Left ventricle myocardium inferior (tissue), 1 donor: ENCODE measurements around the gene HDAC9. TPM values are rescaled to one million over a fixed set of nuclear protein-coding genes. Genes with fewer than 3 reads are reported as not detected.

Experiments used
- DNase-seq: peaks from one replicate; pipeline ENCODE4 v3.0.0-alpha.2; 2020
- H3K27ac ChIP-seq: fragments of 200-600 bp; replicated peaks from 2 replicates; pipeline ENCODE4 v1.8.0; 2021
- H3K27me3 ChIP-seq: fragments of 200-600 bp; 2 replicates; pipeline ENCODE4 v1.8.0; 2021; ENCODE audit warnings: low read depth
- H3K36me3 ChIP-seq: fragments of 200-600 bp; 2 replicates; pipeline ENCODE4 v1.8.0; 2021
- H3K4me1 ChIP-seq: fragments of 200-600 bp; 2 replicates; pipeline ENCODE4 v1.8.0; 2021
- H3K4me3 ChIP-seq: fragments of 200-600 bp; 2 replicates; pipeline ENCODE4 v1.8.0; 2021; ENCODE audit warnings: mild to moderate bottlenecking, moderate library complexity
- H3K9me3 ChIP-seq: fragments of 200-600 bp; replicated peaks from 2 replicates; pipeline ENCODE4 v1.8.0; 2021
- intact Hi-C: fragments of 100-400 bp; cut with micrococcal nuclease; formaldehyde crosslinking; loops from one replicate; pipeline ENCODE4 v1.11.0; 2022
- total RNA-seq: library from RNA; stranded (reverse); fragmentation: NEBNext Ultra II Directional; extraction: Animal tissue kit (Norgen Biotek cat#: 25700); gene quantifications from one replicate; pipeline ENCODE4 v1.2.1, GENCODE V29; 2021
- TF ChIP-seq, protein P1 (sequence below): fragments of 200-600 bp; IDR thresholded peaks from 2 replicates; pipeline ENCODE4 v1.8.0; 2021; ENCODE audit warnings: antibody characterized with exemption, mild to moderate bottlenecking, borderline replicate concordance
- donor health status: DM: no; HTN: yes; CAD: no; lungs with severe emphysema.

HDAC9 gene
- total RNA-seq, 1 donor from 2014 or later = 39.6 TPM

DNA sequence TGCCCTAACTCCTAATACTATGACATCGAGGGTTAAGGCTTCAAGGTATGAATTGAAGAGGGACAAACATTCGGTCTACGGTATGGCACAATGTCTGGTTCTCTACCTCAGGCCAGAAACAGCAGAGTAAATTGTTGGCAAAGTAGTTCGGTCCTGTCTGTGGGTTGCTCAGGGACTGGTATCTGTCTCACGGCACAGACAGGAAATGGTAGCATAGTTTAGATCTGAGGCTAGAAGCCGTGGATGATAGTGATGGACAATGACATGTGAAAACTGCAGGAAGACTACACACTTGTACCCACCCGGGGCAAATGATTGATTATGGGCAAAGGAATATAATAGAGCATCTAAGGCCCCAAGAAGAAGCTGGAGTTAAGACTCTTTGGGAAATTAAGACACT is 515.7 kb downstream of the HDAC9 start:
- TF ChIP-seq, protein P1, sequence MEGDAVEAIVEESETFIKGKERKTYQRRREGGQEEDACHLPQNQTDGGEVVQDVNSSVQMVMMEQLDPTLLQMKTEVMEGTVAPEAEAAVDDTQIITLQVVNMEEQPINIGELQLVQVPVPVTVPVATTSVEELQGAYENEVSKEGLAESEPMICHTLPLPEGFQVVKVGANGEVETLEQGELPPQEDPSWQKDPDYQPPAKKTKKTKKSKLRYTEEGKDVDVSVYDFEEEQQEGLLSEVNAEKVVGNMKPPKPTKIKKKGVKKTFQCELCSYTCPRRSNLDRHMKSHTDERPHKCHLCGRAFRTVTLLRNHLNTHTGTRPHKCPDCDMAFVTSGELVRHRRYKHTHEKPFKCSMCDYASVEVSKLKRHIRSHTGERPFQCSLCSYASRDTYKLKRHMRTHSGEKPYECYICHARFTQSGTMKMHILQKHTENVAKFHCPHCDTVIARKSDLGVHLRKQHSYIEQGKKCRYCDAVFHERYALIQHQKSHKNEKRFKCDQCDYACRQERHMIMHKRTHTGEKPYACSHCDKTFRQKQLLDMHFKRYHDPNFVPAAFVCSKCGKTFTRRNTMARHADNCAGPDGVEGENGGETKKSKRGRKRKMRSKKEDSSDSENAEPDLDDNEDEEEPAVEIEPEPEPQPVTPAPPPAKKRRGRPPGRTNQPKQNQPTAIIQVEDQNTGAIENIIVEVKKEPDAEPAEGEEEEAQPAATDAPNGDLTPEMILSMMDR = no peak
- no peak for DNase-seq
- intact Hi-C loops = no loop called here
- no peaks in the 10 kb centered on the region for H3K36me3 ChIP-seq
- H3K27ac ChIP-seq = no peak overlapping the region
- no peak overlapping the region for H3K4me3 ChIP-seq
- H3K9me3 ChIP-seq = peaks cover 9% of the 10 kb centered on the region
- no peaks in the 10 kb centered on the region for H3K27me3 ChIP-seq
- H3K4me1 ChIP-seq = no peaks in the 10 kb centered on the region

GRCh38 chr7:19015098-19015497 is 519.5 kb downstream of the HDAC9 start:
- no peaks in the 10 kb centered on the region for H3K36me3 ChIP-seq
- no peaks in the 10 kb centered on the region for H3K4me1 ChIP-seq
- TF ChIP-seq, protein P1 = no peak
- no peaks in the 10 kb centered on the region for H3K27me3 ChIP-seq
- H3K4me3 ChIP-seq = no peak overlapping the region
- no peak overlapping the region for H3K27ac ChIP-seq
- intact Hi-C loops = no loop called here
- DNase-seq = no peak
- H3K9me3 ChIP-seq = peaks cover 22% of the 10 kb centered on the region

DNA sequence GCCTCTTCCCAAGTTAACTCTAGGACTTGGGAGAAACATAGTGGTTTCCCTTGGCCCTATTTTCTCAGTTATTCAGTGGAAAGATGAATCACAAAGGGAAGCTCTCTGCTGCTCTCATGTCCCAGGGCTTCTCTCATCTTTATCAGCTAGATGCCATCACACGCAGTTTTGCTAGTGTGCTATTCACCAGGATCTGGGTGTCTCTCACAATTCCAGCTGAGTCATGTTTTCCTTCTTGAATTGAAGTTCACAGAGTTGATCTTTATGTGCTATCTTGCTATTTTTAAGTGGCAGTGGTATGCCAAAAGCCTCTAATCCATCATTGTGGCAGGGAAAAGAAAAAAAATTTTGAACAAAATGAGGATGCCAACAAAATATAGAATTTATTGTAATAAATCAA is 520.6 kb downstream of the HDAC9 start:
- TF ChIP-seq, protein P1 = no peak
- intact Hi-C loops = no loop called here
- Histone ChIP-seq H3K4me1 (no peaks in the 10 kb centered on the region), H3K9me3 (peaks cover 22% of the 10 kb centered on the region), H3K4me3 (no peak overlapping the region), H3K27me3 (no peaks in the 10 kb centered on the region), H3K36me3 (no peaks in the 10 kb centered on the region), H3K27ac (no peak overlapping the region)
- DNase-seq = no peak

DNA sequence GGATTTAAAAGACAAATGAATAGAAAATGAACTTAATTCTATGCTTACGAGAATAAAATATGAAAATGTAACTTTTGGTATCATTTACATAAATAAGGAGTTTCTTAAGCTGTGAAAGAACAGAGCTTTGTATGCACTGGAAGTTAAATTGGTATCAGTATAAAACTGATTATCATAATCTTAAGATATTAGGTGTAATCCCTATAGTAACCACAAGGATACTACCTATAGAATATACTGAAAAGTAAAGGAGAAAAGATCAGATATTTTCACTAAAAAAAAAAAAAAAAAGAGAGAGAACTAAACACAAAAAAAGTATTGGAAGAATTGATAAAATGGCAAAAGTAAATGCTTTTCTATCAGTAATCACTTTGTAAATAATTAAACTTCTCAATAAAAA is 521.8 kb downstream of the HDAC9 start:
- no peak for DNase-seq
- intact Hi-C loops = no loop called here
- TF ChIP-seq, protein P1 = no peak
- peaks cover 22% of the 10 kb centered on the region for H3K9me3 ChIP-seq
- H3K27ac ChIP-seq = no peak overlapping the region
- H3K36me3 ChIP-seq = no peaks in the 10 kb centered on the region
- H3K4me1 ChIP-seq = no peaks in the 10 kb centered on the region
- no peak overlapping the region for H3K4me3 ChIP-seq
- no peaks in the 10 kb centered on the region for H3K27me3 ChIP-seq

- intact Hi-C loops = no loop called here
- no peak for DNase-seq
Observed at GRCh38 chr7:19020062-19020461, 524.5 kb downstream of the HDAC9 start.

More at GRCh38 chr7:19020062-19020461, 524.5 kb downstream of the HDAC9 start:
- no peaks in the 10 kb centered on the region for H3K4me1 ChIP-seq
- no peak overlapping the region for H3K27ac ChIP-seq
- no peaks in the 10 kb centered on the region for H3K36me3 ChIP-seq
- H3K4me3 ChIP-seq = no peak overlapping the region
- H3K9me3 ChIP-seq = peaks cover 22% of the 10 kb centered on the region
- no peaks in the 10 kb centered on the region for H3K27me3 ChIP-seq
- TF ChIP-seq, protein P1 = no peak
